Colonic mucosa (tissue), 4 donors: Measurements from ENCODE around the gene SLK. TPM values are rescaled to one million over a fixed set of nuclear protein-coding genes. Genes with fewer than 3 reads are reported as not detected.

ENCODE experiments used
- DNase-seq: peaks from one replicate; pipeline ENCODE4 v3.0.0-alpha.2; 2020
- H3K27ac ChIP-seq: fragments of 200-600 bp; one replicate; pipeline ENCODE4 v1.8.0; 2021
- H3K27me3 ChIP-seq: fragments of 200-600 bp; one replicate; pipeline ENCODE4 v1.8.0; 2021
- H3K36me3 ChIP-seq: fragments of 200-600 bp; one replicate; pipeline ENCODE4 v1.8.0; 2021
- H3K4me1 ChIP-seq: fragments of 200-600 bp; one replicate; pipeline ENCODE4 v1.8.0; 2021; ENCODE audit warnings: mild to moderate bottlenecking
- H3K4me3 ChIP-seq: fragments of 200-600 bp; one replicate; pipeline ENCODE4 v1.8.0; 2021
- H3K9ac ChIP-seq, 2 donors: one replicate each; pipeline ENCODE4 v1.7.0; 2013; ENCODE audit warnings: control low read depth in 2 of 2, low read depth in 2 of 2, low read length in 2 of 2
- H3K9me3 ChIP-seq: fragments of 200-600 bp; one replicate; pipeline ENCODE4 v1.8.0; 2021
- intact Hi-C: fragments of 100-400 bp; cut with DNase I; formaldehyde crosslinking; loops from one replicate; pipeline ENCODE4 v1.14.1; 2022
- total RNA-seq, 2 donors: library from RNA; stranded (reverse); fragmentation: NEBNext Ultra II Directional in 1 of 2; extraction: Animal tissue kit (Norgen Biotek cat#: 25700) in 1 of 2; gene quantifications; one replicate each; pipeline ENCODE4 v1.2.1, GENCODE V29; 2021
- TF ChIP-seq, protein P1 (sequence below): fragments of 200-600 bp; IDR thresholded peaks from one replicate; pipeline ENCODE4 v1.8.0; 2022; ENCODE audit warnings: antibody characterized with exemption, mild to moderate bottlenecking
- donor health status: healthy.
- donor health status: DM: no; HTN: no; CAD: no.
- donor health status: DM: no; HTN: no; CAD: no.

The SLK gene
- total RNA-seq, 2 donors from 2014 or later = 35.5 to 51.6 TPM

DNA sequence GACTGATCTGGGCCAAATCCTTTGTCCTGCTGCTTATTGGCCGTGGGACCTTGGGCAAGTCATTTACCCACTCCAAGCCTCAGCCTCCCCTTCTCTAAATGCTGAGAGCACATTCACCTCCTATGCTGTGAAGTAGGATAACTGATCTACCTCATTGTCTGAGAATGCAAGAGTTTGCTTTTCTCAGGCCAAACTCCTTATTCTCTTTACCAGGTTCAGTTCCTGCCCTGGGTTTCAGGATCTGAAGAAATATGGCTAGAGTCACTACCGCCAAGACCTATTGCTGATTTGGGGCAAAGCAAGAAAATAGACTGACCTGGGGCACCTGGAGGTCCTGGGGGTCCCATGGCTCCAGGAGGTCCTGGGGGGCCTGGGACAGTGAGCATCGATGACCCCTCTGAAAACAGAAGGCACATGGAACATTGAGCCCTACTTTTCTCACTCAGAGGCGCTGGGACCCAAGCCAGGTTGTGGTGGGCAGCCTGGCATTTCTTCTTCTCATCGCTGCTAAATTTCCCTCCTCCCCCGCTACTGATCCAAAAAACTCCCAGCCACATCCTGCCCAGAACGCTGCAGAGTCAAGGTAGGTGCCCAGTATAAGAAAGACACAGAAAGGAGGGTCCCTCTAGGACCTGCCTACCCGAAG, 76.4 kb downstream of the SLK start:
- intact Hi-C loops = loop anchor here (10.0 kb wide), 1 partner anchor 81 kb away; the partner anchor contains the start of gene SFR1
- H3K4me3 ChIP-seq = no peak overlapping the region
- no peaks in the 10 kb centered on the region for H3K36me3 ChIP-seq
- no peak overlapping the region for H3K27ac ChIP-seq
- DNase-seq = no peak
- H3K9ac ChIP-seq = no peak overlapping the region
- TF ChIP-seq, protein P1, sequence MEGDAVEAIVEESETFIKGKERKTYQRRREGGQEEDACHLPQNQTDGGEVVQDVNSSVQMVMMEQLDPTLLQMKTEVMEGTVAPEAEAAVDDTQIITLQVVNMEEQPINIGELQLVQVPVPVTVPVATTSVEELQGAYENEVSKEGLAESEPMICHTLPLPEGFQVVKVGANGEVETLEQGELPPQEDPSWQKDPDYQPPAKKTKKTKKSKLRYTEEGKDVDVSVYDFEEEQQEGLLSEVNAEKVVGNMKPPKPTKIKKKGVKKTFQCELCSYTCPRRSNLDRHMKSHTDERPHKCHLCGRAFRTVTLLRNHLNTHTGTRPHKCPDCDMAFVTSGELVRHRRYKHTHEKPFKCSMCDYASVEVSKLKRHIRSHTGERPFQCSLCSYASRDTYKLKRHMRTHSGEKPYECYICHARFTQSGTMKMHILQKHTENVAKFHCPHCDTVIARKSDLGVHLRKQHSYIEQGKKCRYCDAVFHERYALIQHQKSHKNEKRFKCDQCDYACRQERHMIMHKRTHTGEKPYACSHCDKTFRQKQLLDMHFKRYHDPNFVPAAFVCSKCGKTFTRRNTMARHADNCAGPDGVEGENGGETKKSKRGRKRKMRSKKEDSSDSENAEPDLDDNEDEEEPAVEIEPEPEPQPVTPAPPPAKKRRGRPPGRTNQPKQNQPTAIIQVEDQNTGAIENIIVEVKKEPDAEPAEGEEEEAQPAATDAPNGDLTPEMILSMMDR = no peak
- H3K9me3 ChIP-seq = no peaks in the 10 kb centered on the region
- H3K4me1 ChIP-seq = no peaks in the 10 kb centered on the region
- H3K27me3 ChIP-seq = no peaks in the 10 kb centered on the region

DNA sequence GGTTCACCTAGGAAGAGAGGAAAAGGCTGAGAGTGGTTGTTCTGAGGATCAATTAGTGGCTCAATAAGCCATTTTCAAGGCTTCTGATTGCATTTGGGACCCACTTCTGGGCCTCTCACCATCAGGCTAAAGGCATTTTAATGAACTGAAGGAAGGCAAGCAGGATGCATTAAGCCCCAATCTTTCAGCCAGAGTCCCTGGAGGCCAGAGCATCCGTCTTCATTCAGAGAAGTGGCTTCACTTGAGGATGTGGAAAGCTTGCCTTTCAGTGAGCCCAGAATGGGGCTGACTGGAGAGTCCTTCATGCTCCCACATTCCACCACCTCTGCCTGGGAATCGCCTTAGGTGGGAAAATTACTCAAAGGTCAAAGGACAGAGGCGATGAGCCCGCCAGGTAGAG, 76.9 kb downstream of the SLK start:
- Histone ChIP-seq H3K4me1 (peaks cover 1% of the 10 kb centered on the region), H3K27me3 (no peaks in the 10 kb centered on the region), H3K9me3 (no peaks in the 10 kb centered on the region), H3K27ac (no peak overlapping the region), H3K36me3 (no peaks in the 10 kb centered on the region), H3K4me3 (no peak overlapping the region), H3K9ac (no peak overlapping the region)
- TF ChIP-seq, protein P1 = no peak
- intact Hi-C loops = loop anchor here (10.0 kb wide), 1 partner anchor 81 kb away; the partner anchor contains the start of gene SFR1
- DNase-seq = no peak

- H3K9ac ChIP-seq = no peak overlapping the region
- H3K4me3 ChIP-seq = no peak overlapping the region
- no peaks in the 10 kb centered on the region for H3K27me3 ChIP-seq
- TF ChIP-seq, protein P1 = peak; percentile 29
- DNase-seq = peak; percentile 35
- intact Hi-C loops = loop anchor here (5.0 to 10.0 kb wide), 2 partner anchors 79 to 172 kb away; partner anchors contain the start of gene SFR1
- H3K36me3 ChIP-seq = no peaks in the 10 kb centered on the region
- no peaks in the 10 kb centered on the region for H3K9me3 ChIP-seq
- no peak overlapping the region for H3K27ac ChIP-seq
- H3K4me1 ChIP-seq = peaks cover 6% of the 10 kb centered on the region
Measured at GRCh38 chr10:104045151-104046089, 78.5 kb downstream of the SLK start.

GRCh38 chr10:104046651-104047050, 79.7 kb downstream of the SLK start:
- no peaks in the 10 kb centered on the region for H3K9me3 ChIP-seq
- H3K9ac ChIP-seq = no peak overlapping the region

More at GRCh38 chr10:104046651-104047050, 79.7 kb downstream of the SLK start:
- Histone ChIP-seq H3K27ac (no peak overlapping the region), H3K36me3 (no peaks in the 10 kb centered on the region), H3K4me1 (peaks cover 6% of the 10 kb centered on the region), H3K4me3 (no peak overlapping the region), H3K27me3 (no peaks in the 10 kb centered on the region)
- intact Hi-C loops = loop anchor here (5.0 to 10.0 kb wide), 2 partner anchors 78 to 171 kb away; partner anchors contain the start of gene SFR1
- DNase-seq = no peak
- TF ChIP-seq, protein P1 = no peak
